ENCODE data around the gene RABL2B.
"Not testable (repeated sequence)": the region's sequence is repeated elsewhere in the genome, so short reads cannot be mapped to it uniquely, and the experiment has no call there.

DNA sequence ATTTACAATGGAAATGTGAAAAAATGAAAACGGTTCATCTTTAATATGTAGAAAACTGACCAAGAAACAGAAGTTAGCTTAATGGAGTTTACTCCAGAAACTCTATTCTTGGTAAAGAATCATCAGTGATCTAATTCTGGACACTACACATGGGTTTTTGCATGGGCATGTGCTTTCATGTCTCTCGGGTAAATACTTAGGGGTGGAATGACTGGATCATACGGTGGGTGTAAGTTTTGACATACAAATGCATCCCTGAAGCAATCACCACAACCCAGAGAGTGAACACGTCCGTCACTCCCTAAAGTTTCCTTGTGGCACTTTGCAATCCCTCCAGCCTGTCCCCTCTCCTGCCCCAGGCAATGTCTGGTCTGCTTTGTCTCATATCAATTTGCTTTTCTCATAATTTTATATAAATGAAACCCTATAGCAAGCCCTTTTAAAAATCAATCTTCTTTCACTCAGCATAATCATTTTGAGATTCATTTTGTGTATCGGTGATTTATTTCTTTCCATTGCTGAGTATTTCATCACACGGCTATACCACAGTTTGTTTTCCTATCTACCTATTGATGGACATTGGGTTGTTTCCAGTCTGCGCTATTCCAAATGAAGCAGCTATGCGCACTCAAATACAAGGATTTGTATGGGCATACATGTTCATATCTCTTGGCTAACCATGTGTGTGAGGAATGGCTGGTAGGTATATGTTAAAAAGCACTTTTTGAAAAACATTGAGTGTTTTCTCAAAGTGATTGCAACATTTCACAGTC lies 33.9 kb downstream of the RABL2B start:
- TF ChIP-seq, protein P1, sequence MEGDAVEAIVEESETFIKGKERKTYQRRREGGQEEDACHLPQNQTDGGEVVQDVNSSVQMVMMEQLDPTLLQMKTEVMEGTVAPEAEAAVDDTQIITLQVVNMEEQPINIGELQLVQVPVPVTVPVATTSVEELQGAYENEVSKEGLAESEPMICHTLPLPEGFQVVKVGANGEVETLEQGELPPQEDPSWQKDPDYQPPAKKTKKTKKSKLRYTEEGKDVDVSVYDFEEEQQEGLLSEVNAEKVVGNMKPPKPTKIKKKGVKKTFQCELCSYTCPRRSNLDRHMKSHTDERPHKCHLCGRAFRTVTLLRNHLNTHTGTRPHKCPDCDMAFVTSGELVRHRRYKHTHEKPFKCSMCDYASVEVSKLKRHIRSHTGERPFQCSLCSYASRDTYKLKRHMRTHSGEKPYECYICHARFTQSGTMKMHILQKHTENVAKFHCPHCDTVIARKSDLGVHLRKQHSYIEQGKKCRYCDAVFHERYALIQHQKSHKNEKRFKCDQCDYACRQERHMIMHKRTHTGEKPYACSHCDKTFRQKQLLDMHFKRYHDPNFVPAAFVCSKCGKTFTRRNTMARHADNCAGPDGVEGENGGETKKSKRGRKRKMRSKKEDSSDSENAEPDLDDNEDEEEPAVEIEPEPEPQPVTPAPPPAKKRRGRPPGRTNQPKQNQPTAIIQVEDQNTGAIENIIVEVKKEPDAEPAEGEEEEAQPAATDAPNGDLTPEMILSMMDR (IDR thresholded peaks at IDR 0.05): not testable (repeated sequence)
- TF ChIP-seq POLR2AphosphoS5 (IDR thresholded peaks at IDR 0.05; ENCODE audit: low read depth, low read length); SIN3A (IDR thresholded peaks at IDR 0.05; ENCODE audit: borderline replicate concordance, insufficient read depth, low read depth, low read length); TCF7L2 (IDR thresholded peaks at IDR 0.05; ENCODE audit: low read depth, low read length): not testable (repeated sequence)
- TF ChIP-seq, protein P2, sequence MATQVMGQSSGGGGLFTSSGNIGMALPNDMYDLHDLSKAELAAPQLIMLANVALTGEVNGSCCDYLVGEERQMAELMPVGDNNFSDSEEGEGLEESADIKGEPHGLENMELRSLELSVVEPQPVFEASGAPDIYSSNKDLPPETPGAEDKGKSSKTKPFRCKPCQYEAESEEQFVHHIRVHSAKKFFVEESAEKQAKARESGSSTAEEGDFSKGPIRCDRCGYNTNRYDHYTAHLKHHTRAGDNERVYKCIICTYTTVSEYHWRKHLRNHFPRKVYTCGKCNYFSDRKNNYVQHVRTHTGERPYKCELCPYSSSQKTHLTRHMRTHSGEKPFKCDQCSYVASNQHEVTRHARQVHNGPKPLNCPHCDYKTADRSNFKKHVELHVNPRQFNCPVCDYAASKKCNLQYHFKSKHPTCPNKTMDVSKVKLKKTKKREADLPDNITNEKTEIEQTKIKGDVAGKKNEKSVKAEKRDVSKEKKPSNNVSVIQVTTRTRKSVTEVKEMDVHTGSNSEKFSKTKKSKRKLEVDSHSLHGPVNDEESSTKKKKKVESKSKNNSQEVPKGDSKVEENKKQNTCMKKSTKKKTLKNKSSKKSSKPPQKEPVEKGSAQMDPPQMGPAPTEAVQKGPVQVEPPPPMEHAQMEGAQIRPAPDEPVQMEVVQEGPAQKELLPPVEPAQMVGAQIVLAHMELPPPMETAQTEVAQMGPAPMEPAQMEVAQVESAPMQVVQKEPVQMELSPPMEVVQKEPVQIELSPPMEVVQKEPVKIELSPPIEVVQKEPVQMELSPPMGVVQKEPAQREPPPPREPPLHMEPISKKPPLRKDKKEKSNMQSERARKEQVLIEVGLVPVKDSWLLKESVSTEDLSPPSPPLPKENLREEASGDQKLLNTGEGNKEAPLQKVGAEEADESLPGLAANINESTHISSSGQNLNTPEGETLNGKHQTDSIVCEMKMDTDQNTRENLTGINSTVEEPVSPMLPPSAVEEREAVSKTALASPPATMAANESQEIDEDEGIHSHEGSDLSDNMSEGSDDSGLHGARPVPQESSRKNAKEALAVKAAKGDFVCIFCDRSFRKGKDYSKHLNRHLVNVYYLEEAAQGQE (IDR thresholded peaks at IDR 0.05; ENCODE audit: insufficient read depth in 1 of 2, low read depth in 2 of 2, low read length in 1 of 2): not testable (repeated sequence)
